Endothelial cell of umbilical vein (primary cell): ENCODE results near the gene NPM1. TPM values are rescaled to one million over a fixed set of nuclear protein-coding genes. Genes with fewer than 3 reads are reported as not detected.

Source experiments
- BruUV-seq: library from RNA; stranded (reverse); fragments of 400-500 nt; replicated peaks from 2 replicates; lab custom pipeline; 2021; lab: Mats Ljungman, UMichigan
- CTCF ChIA-PET: fragments of 300-600, 350-600 bp; sonication (Branson Sonifier 250); formaldehyde crosslinking; loops from one replicate; lab custom pipeline; 2021; ENCODE audit warnings: antibody characterized with exemption, inconsistent platforms; lab: Charles Lee
- POLR2A ChIA-PET: fragments of 300-600, 350-600 bp; sonication (Branson Sonifier 250); formaldehyde crosslinking; loops from one replicate; lab custom pipeline; 2021; ENCODE audit warnings: antibody characterized with exemption, inconsistent platforms; lab: Charles Lee
- DNase-seq: peaks from one replicate; pipeline ENCODE4 v3.0.0-alpha.2; 2011; ENCODE audit warnings: low read depth, low spot score
- FAIRE-seq: peaks from 2 replicates; lab custom pipeline; 2011; peaks lifted over from hg19 to GRCh38; lab: Jason Lieb, UNC
- H2AFZ ChIP-seq: 2 replicates; pipeline ENCODE4 v1.6.0; 2012; ENCODE audit warnings: low read depth, low read length, control low read depth, inconsistent platforms
- H3K27ac ChIP-seq: 2 replicates; pipeline ENCODE4 v1.5.1; 2011; ENCODE audit warnings: low read depth, mild to moderate bottlenecking, control low read depth, low read length, moderate library complexity; ENCODE audit not compliant: insufficient read depth
- H3K27me3 ChIP-seq, 2 experiments: 2 replicates each; pipeline versions ENCODE4 v1.6.0 to v1.6.1; 2011; ENCODE audit warnings: low read length in 2 of 2, mixed read lengths in 1 of 2; ENCODE audit not compliant: control insufficient read depth in 2 of 2, insufficient read depth in 2 of 2
- H3K36me3 ChIP-seq, 2 experiments: 2 replicates in 1 of 2; 3 replicates in 1 of 2; pipeline ENCODE4 v1.5.1; 2011; ENCODE audit warnings: low read length in 2 of 2, mild to moderate bottlenecking in 1 of 2, moderate library complexity in 1 of 2; ENCODE audit not compliant: control insufficient read depth in 2 of 2, insufficient read depth in 2 of 2; ENCODE audit errors: extremely low read depth in 1 of 2
- H3K4me1 ChIP-seq: 3 replicates; pipeline ENCODE4 v1.5.1; 2011; ENCODE audit warnings: mild to moderate bottlenecking, low read length; ENCODE audit not compliant: control insufficient read depth, insufficient read depth; ENCODE audit errors: extremely low read depth
- H3K4me2 ChIP-seq: 2 replicates; pipeline ENCODE4 v1.6.1; 2011; ENCODE audit warnings: low read length, control low read depth, mixed read lengths; ENCODE audit not compliant: insufficient read depth
- H3K4me3 ChIP-seq, 3 experiments: fragments of 200-600 bp in 1 of 3; sonication (generic), shearing (Covaris generic) in 1 of 3; replicated peaks in 1 of 3; 2 replicates each; pipeline ENCODE4 v1.5.1; 2011 to 2016; ENCODE audit warnings: control low read depth in 3 of 3, low read length in 3 of 3, mild to moderate bottlenecking in 2 of 3, inconsistent platforms in 1 of 3, low read depth in 1 of 3, moderate library complexity in 1 of 3; ENCODE audit not compliant: insufficient read depth in 1 of 3
- H3K79me2 ChIP-seq: 2 replicates; pipeline ENCODE4 v1.6.0; 2012; ENCODE audit warnings: low read length, inconsistent platforms; ENCODE audit not compliant: control insufficient read depth, insufficient read depth
- H3K9ac ChIP-seq: replicated peaks from 2 replicates; pipeline ENCODE3; 2011; ENCODE audit warnings: low read length, control low read depth; ENCODE audit not compliant: insufficient read depth; ENCODE audit errors: extremely low read depth
- H3K9me1 ChIP-seq: replicated peaks from 3 replicates; pipeline ENCODE4 v1.6.0; 2011; ENCODE audit warnings: mild to moderate bottlenecking, low read length; ENCODE audit not compliant: control insufficient read depth, insufficient read depth; ENCODE audit errors: extremely low read depth
- H3K9me3 ChIP-seq: replicated peaks from 2 replicates; pipeline ENCODE4 v1.5.1; 2012; ENCODE audit warnings: low read length, inconsistent platforms; ENCODE audit not compliant: control insufficient read depth, insufficient read depth
- H4K20me1 ChIP-seq: replicated peaks from 2 replicates; pipeline ENCODE3; 2011; ENCODE audit warnings: mild to moderate bottlenecking, low read length; ENCODE audit not compliant: control insufficient read depth, insufficient read depth; ENCODE audit errors: extremely low read depth
- EZH2 ChIP-seq: IDR thresholded peaks from 2 replicates; pipeline ENCODE4 v1.6.1; 2012; ENCODE audit warnings: borderline replicate concordance, low read depth, mild to moderate bottlenecking, moderate library complexity, low read length, inconsistent platforms; ENCODE audit not compliant: severe bottlenecking
- FOS ChIP-seq: IDR thresholded peaks from 2 replicates; pipeline ENCODE4 v1.6.1; 2011; ENCODE audit warnings: mild to moderate bottlenecking, low read length, moderate library complexity, borderline replicate concordance; ENCODE audit not compliant: insufficient read depth
- GATA2 ChIP-seq: IDR thresholded peaks from 2 replicates; pipeline ENCODE4 v1.7.0; 2011; ENCODE audit warnings: low read depth, mild to moderate bottlenecking, moderate library complexity, mixed read lengths, low read length; ENCODE audit not compliant: insufficient read length, insufficient read depth
- JUN ChIP-seq: IDR thresholded peaks from 2 replicates; pipeline ENCODE4 v1.6.1; 2011; ENCODE audit warnings: borderline replicate concordance, low read depth; ENCODE audit not compliant: insufficient read length, insufficient read depth
- MAX ChIP-seq: IDR thresholded peaks from 2 replicates; pipeline ENCODE4 v1.6.1; 2011; ENCODE audit not compliant: insufficient read depth, insufficient read length
- MYC ChIP-seq: IDR thresholded peaks from one replicate; pipeline ENCODE4 v1.6.1; 2011; ENCODE audit warnings: mild to moderate bottlenecking, low read depth, low read length
- POLR2A ChIP-seq: IDR thresholded peaks from 2 replicates; pipeline ENCODE4 v1.6.1; 2012; ENCODE audit warnings: low read depth, mild to moderate bottlenecking, control low read depth, low read length
- POLR2AphosphoS5 ChIP-seq: IDR thresholded peaks from 2 replicates; pipeline ENCODE4 v1.6.1; 2012; ENCODE audit warnings: low read depth, mild to moderate bottlenecking, control low read depth, low read length, moderate library complexity; ENCODE audit not compliant: insufficient read depth
- dilution Hi-C: fragments of 300-500 bp; cut with MboI; formaldehyde crosslinking; loops from one replicate; pipeline ENCODE4 v1.15.0; 2019; ENCODE audit warnings: low sequenced_read_pairs; ENCODE audit not compliant: extremely low pct_ligation_motif_present
- intact Hi-C: fragments of 100-400 bp; cut with micrococcal nuclease; formaldehyde crosslinking; loops from one replicate; pipeline ENCODE4 v1.10.0; 2022
- polyA plus RNA-seq, 4 experiments: library from polyadenylated mRNA; depleted of rRNA in 3 of 4; stranded (reverse) in 3 of 4; unstranded in 1 of 4; fragments of >200 nt; gene quantifications; 2 replicates each; pipeline versions ENCODE4 v1.2.1 to v1.2.3, GENCODE V29; 2011 to 2012; ENCODE audit warnings: missing spikeins in 1 of 4
- total RNA-seq: library from RNA; stranded (reverse); gene quantifications from 2 replicates; pipeline ENCODE4 v1.2.3, GENCODE V29; 2021
- TF ChIP-seq, protein P1 (sequence below), 2 donors: IDR thresholded peaks; 1 replicate in 1 of 2; 2 replicates in 1 of 2; pipeline ENCODE4 v1.5.1; 2011; ENCODE audit warnings: low read length in 2 of 2, mild to moderate bottlenecking in 2 of 2, moderate library complexity in 2 of 2, control low read depth in 1 of 2, inconsistent platforms in 1 of 2, low read depth in 1 of 2; ENCODE audit not compliant: insufficient read depth in 1 of 2; ENCODE audit errors: extremely low read depth in 1 of 2

Gene NPM1
- total and polyA plus RNA-seq, 2 donors (not counting 3 experiments of a cell fraction or from before 2014, with no cell fraction given): 618 to 1,695 TPM

DNA sequence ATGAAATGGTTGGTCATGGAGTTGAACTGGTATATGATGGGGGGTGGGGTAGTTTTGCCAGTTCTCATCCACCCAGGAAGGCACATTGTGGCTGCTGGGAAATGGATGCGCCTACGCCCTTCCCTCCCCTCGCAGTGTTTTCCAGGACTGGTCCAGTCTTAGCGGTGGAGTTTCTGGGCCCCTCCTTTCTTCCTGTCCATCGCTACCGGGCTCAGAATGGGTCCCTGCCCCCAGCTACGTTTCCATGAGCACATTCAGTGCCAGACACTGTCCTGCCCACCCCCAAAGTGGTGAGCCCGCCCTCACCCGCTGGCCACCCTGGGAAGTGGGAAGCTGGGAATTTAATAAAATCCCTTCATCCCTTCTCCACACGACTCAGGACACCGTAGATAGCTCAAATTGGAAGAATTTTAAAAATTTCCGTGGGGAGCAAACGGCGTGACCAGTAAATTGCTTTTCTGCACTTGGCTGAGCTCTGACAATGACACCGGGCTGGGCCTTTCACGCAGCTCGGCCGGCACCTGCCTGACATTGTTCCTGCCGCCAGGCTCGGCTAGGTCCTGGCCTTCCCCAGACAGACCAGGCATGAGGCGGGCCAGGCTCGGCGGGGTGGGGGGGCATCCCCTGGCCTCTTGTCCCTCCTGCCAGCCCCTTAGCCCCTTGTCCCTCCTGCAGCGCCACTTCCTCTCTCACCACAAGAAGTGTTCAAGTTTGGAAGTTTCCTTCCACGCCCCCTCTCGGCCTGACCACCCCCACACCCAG is 35.4 kb downstream of the NPM1 start:
- Histone ChIP-seq H2AFZ (no peak overlapping the region), H3K27me3 (peaks cover 5 to 25% of the 10 kb centered on the region in 2 experiments), H3K9ac (no peak overlapping the region), H3K9me3 (no peaks in the 10 kb centered on the region), H3K36me3 (no peaks in the 10 kb centered on the region), H3K4me2 (no peak overlapping the region), H4K20me1 (no peaks in the 10 kb centered on the region), H3K79me2 (no peaks in the 10 kb centered on the region), H3K4me1 (peaks cover 13% of the 10 kb centered on the region), H3K27ac (no peak overlapping the region), H3K4me3 (no peak overlapping the region), H3K9me1 (no peaks in the 10 kb centered on the region)
- FAIRE-seq: peak; percentile 31
- CTCF ChIA-PET: interaction anchor here (0.8 to 3.4 kb wide), 5 partner anchors 61 to 636 kb away, joined by 3 to 8 read pairs (median 4); no protein-coding TSS in a partner anchor
- no TSS peak for BruUV-seq
- DNase-seq: no peak
- POLR2A ChIA-PET: no interaction called here
- intact Hi-C loops (no loop called here), dilution Hi-C loops (no loop called here)
- TF ChIP-seq EZH2 (no peak), FOS (no peak), MYC (no peak), GATA2 (no peak), POLR2AphosphoS5 (no peak), POLR2A (no peak), JUN (no peak), MAX (no peak)
- TF ChIP-seq, protein P1, sequence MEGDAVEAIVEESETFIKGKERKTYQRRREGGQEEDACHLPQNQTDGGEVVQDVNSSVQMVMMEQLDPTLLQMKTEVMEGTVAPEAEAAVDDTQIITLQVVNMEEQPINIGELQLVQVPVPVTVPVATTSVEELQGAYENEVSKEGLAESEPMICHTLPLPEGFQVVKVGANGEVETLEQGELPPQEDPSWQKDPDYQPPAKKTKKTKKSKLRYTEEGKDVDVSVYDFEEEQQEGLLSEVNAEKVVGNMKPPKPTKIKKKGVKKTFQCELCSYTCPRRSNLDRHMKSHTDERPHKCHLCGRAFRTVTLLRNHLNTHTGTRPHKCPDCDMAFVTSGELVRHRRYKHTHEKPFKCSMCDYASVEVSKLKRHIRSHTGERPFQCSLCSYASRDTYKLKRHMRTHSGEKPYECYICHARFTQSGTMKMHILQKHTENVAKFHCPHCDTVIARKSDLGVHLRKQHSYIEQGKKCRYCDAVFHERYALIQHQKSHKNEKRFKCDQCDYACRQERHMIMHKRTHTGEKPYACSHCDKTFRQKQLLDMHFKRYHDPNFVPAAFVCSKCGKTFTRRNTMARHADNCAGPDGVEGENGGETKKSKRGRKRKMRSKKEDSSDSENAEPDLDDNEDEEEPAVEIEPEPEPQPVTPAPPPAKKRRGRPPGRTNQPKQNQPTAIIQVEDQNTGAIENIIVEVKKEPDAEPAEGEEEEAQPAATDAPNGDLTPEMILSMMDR (IDR thresholded peaks at IDR 0.05; ENCODE audit: extremely low read depth in 1 of 2, insufficient read depth in 1 of 2, low read depth in 1 of 2, low read length in 2 of 2): no peak
